Fibroblast of villous mesenchyme (primary cell): Measurements from ENCODE around the gene F13A1. TPM values are rescaled to one million over a fixed set of nuclear protein-coding genes. Genes with fewer than 3 reads are reported as not detected.

Source experiments
- DNase-seq: peaks from one replicate; pipeline ENCODE4 v3.0.0-alpha.2; 2010; ENCODE audit warnings: low read depth
- H3K4me3 ChIP-seq: 2 replicates; pipeline ENCODE4 v1.5.1; 2011; ENCODE audit warnings: low read depth, mild to moderate bottlenecking, low read length
- CTCF ChIP-seq: IDR thresholded peaks from 2 replicates; pipeline ENCODE4 v1.5.1; 2012; ENCODE audit warnings: low read depth, mild to moderate bottlenecking, low read length; ENCODE audit not compliant: insufficient read depth
- total RNA-seq: library from RNA; depleted of rRNA; stranded (reverse); fragments of >200 nt; gene quantifications from 2 replicates; pipeline ENCODE4 v1.2.3, GENCODE V29; 2012

F13A1 gene
- total RNA-seq, 1 donor = not detected

GRCh38 chr6:6357530-6357929 lies 37.1 kb upstream of the F13A1 start:
- no peak for TF ChIP-seq CTCF
- no peak overlapping the region for H3K4me3 ChIP-seq
- no peak for DNase-seq

GRCh38 chr6:6357032-6357431 lies 36.6 kb upstream of the F13A1 start:
- no peak for TF ChIP-seq CTCF
- no peak overlapping the region for H3K4me3 ChIP-seq
- DNase-seq = no peak

- no peak for DNase-seq
- no peak for TF ChIP-seq CTCF
- H3K4me3 ChIP-seq = no peak overlapping the region
Observed at GRCh38 chr6:6352772-6353171, 32.3 kb upstream of the F13A1 start.

GRCh38 chr6:6351511-6352025 lies 31.1 kb upstream of the F13A1 start:
- DNase-seq = no peak
- TF ChIP-seq CTCF = no peak
- no peak overlapping the region for H3K4me3 ChIP-seq

GRCh38 chr6:6350696-6351095 lies 30.2 kb upstream of the F13A1 start:
- DNase-seq = no peak
- H3K4me3 ChIP-seq = no peak overlapping the region
- no peak for TF ChIP-seq CTCF

GRCh38 chr6:6348256-6348655 lies 27.8 kb upstream of the F13A1 start:
- no peak overlapping the region for H3K4me3 ChIP-seq
- DNase-seq = no peak
- no peak for TF ChIP-seq CTCF

GRCh38 chr6:6346427-6347023 lies 26.1 kb upstream of the F13A1 start:
- no peak overlapping the region for H3K4me3 ChIP-seq
- TF ChIP-seq CTCF = no peak
- DNase-seq = no peak
